Thyroid gland (tissue), 4 donors: ENCODE results near the gene CYP3A5.

Experiments used
- CTCF ChIP-seq, 6 experiments: fragments of 200-600 bp in 3 of 6; fragments of 450-650 bp in 3 of 6; sonication (generic) in 3 of 6; IDR thresholded peaks; one replicate each; pipeline ENCODE4 v1.5.1; 2016 to 2019; ENCODE audit warnings: antibody characterized with exemption in 6 of 6, mild to moderate bottlenecking in 2 of 6, inconsistent platforms in 1 of 6, moderate library complexity in 1 of 6
- POLR2A ChIP-seq, 2 donors: fragments of 450-650 bp; IDR thresholded peaks; one replicate each; pipeline ENCODE4 v1.6.1; 2017; ENCODE audit warnings: antibody characterized with exemption in 2 of 2, mild to moderate bottlenecking in 2 of 2, moderate library complexity in 1 of 2

DNA sequence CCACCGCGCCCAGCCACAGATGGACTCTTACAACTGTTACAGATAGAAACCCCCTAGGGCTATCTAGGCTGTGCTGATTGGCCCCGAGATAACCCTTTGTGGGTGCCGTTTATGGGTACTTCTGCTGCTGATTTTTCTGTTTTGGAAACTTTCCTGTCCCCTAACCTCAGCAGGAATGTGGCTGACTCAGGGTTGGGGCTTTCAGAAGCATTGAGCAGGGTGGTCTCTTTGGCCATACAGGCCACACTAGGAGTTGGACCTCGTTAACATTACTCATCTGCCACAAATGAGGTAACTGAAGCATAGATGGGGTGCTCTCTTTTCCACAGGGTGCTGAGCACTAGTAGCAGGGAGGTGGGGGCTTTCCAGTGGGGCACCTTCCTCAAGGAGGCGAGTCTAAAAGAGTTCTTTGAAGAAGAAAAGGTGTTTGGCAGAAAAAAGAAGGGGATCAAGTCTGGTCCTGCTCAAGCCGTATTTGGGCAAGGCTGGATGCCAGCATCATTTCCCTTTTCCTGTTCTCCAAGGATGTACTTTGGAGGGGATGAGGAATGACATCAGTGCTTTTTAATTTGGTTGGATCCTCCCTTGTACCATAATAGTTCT is 56.6 kb downstream of the CYP3A5 start:
- TF ChIP-seq CTCF (IDR thresholded peaks at IDR 0.05) (no peak), POLR2A (IDR thresholded peaks at IDR 0.05) (no peak)
